HepG2 (cell line): ENCODE measurements around the gene LAMC3. TPM values are rescaled to one million over a fixed set of nuclear protein-coding genes. Genes with fewer than 3 reads are reported as not detected.

ENCODE experiments used
- ATAC-seq: fragments of 200-7000 bp; cut with Tn5 transposase; 3 replicates; pipeline ENCODE4 v1.9.1; 2020; ENCODE audit warnings: mild to moderate bottlenecking, moderate library complexity
- BruUV-seq: library from RNA; stranded (reverse); fragments of 400-500 nt; replicated peaks from 2 replicates; lab custom pipeline; 2021; lab: Mats Ljungman, UMichigan
- CTCF ChIA-PET: fragments of 300-600 bp; formaldehyde crosslinking; extraction: SDS; loops from one replicate; lab custom pipeline; 2021; ENCODE audit warnings: low total read pairs, inconsistent platforms, low intra/inter-chr PET ratio; lab: Yijun Ruan, JAX
- POLR2A ChIA-PET: fragments of 350-600 bp; sonication (Branson Sonifier 250); formaldehyde crosslinking; loops from one replicate; lab custom pipeline; 2020; ENCODE audit warnings: antibody characterized with exemption, inconsistent platforms; lab: Yijun Ruan, JAX
- DNase-seq: peaks from one replicate; pipeline ENCODE4 v3.0.0-alpha.2; 2015; ENCODE audit warnings: low spot score
- FAIRE-seq: peaks from 3 replicates; lab custom pipeline; 2011; peaks lifted over from hg19 to GRCh38; lab: Jason Lieb, UNC
- H2AFZ ChIP-seq: one replicate; pipeline ENCODE4 v1.6.1; 2011; ENCODE audit warnings: low read length, inconsistent platforms
- H3K27ac ChIP-seq: fragments of 300-600 bp; 3 replicates; pipeline ENCODE4 v1.8.0; 2011; ENCODE audit warnings: mixed run types, mild to moderate bottlenecking, mixed read lengths, low read length, inconsistent platforms; ENCODE audit not compliant: insufficient read depth; ENCODE audit errors: extremely low read length
- H3K27me3 ChIP-seq, 2 experiments: fragments of 200-600 bp in 1 of 2; 2 replicates in 1 of 2; 3 replicates in 1 of 2; pipeline versions ENCODE4 v1.6.0 to v1.8.0; 2011; ENCODE audit warnings: low read length in 2 of 2, mild to moderate bottlenecking in 2 of 2, moderate library complexity in 2 of 2, inconsistent platforms in 1 of 2; ENCODE audit not compliant: insufficient read depth in 2 of 2, control insufficient read depth in 1 of 2
- H3K36me3 ChIP-seq, 2 experiments: fragments of 200-600 bp in 1 of 2; replicated peaks in 1 of 2; 2 replicates in 1 of 2; 3 replicates in 1 of 2; pipeline versions ENCODE4 v1.5.1 to v1.8.0; 2011; ENCODE audit warnings: low read length in 2 of 2, inconsistent platforms in 1 of 2; ENCODE audit not compliant: insufficient read depth in 2 of 2, control insufficient read depth in 1 of 2
- H3K4me1 ChIP-seq: 2 replicates; pipeline ENCODE4 v1.5.1; 2012; ENCODE audit warnings: low read length, inconsistent platforms; ENCODE audit not compliant: insufficient read depth
- H3K4me2 ChIP-seq: 2 replicates; pipeline ENCODE4 v1.6.0; 2011; ENCODE audit warnings: low read depth, low read length, inconsistent platforms
- H3K4me3 ChIP-seq, 3 experiments: fragments of 200-600 bp in 1 of 3; sonication (generic), shearing (Covaris generic) in 1 of 3; replicated peaks in 1 of 3; 2 replicates each; pipeline ENCODE4 v1.5.1; 2011 to 2016; ENCODE audit warnings: low read length in 3 of 3, inconsistent platforms in 2 of 3, low read depth in 2 of 3, mild to moderate bottlenecking in 2 of 3, control low read depth in 1 of 3, mixed read lengths in 1 of 3; ENCODE audit not compliant: insufficient read depth in 1 of 3
- H3K79me2 ChIP-seq: one replicate; pipeline ENCODE4 v1.6.1; 2011; ENCODE audit warnings: low read length, inconsistent platforms; ENCODE audit not compliant: insufficient read depth
- H3K9ac ChIP-seq: 2 replicates; pipeline ENCODE4 v1.6.0; 2011; ENCODE audit warnings: mild to moderate bottlenecking, low read depth, low read length, inconsistent platforms; ENCODE audit not compliant: insufficient read depth
- H3K9me3 ChIP-seq: 2 replicates; pipeline ENCODE4 v1.5.1; 2012; ENCODE audit warnings: mild to moderate bottlenecking, low read length
- H4K20me1 ChIP-seq: 2 replicates; pipeline ENCODE4 v1.6.0; 2011; ENCODE audit warnings: inconsistent platforms, mild to moderate bottlenecking, low read length, moderate library complexity; ENCODE audit not compliant: insufficient read depth
- ARNT ChIP-seq: fragments of 450-650 bp; IDR thresholded peaks from 2 replicates; pipeline ENCODE4 v1.6.1; 2017
- CEBPB ChIP-seq: IDR thresholded peaks from 2 replicates; pipeline ENCODE4 v1.6.1; 2011; ENCODE audit warnings: low read depth, low read length, improper control_type of control experiment, borderline replicate concordance
- CTCF ChIP-seq: sonication (generic); formaldehyde crosslinking; IDR thresholded peaks from 2 replicates; pipeline ENCODE4 v1.5.0; 2020; ENCODE audit warnings: mild to moderate bottlenecking, missing genetic modification reagents, moderate library complexity
- RAD51 ChIP-seq: fragments of 450-650 bp; IDR thresholded peaks from 2 replicates; pipeline ENCODE4 v1.6.1; 2016; ENCODE audit warnings: borderline replicate concordance
- RBM39 ChIP-seq: fragments of 200-400 bp; formaldehyde crosslinking; IDR thresholded peaks from one replicate; pipeline ENCODE4 v1.6.1; 2018; ENCODE audit warnings: antibody characterized with exemption, mild to moderate bottlenecking, low read depth, low read length; ENCODE audit not compliant: poor library complexity, severe bottlenecking
- ZFP37 ChIP-seq: sonication (generic); formaldehyde crosslinking; IDR thresholded peaks from 2 replicates; pipeline ENCODE4 v1.4.0; 2020; ENCODE audit warnings: missing genetic modification reagents, borderline replicate concordance
- ZNF768 ChIP-seq: sonication (generic); formaldehyde crosslinking; IDR thresholded peaks from 2 replicates; pipeline ENCODE4 v1.4.0; 2020; ENCODE audit warnings: missing genetic modification reagents
- ZZZ3 ChIP-seq: sonication (generic); formaldehyde crosslinking; IDR thresholded peaks from 2 replicates; pipeline ENCODE4 v1.4.0; 2020; ENCODE audit warnings: missing genetic modification reagents, mild to moderate bottlenecking, borderline replicate concordance
- WGBS: methylation state at CpG from one replicate; pipeline ENCODE4 v1.1.6; 2017; ENCODE audit warnings: low lambda C conversion rate; 5-methylcytosine and 5-hydroxymethylcytosine counted together
- in situ Hi-C: cut with HindIII; loops from 2 replicates; pipeline ENCODE4 v1.10.0; 2017; ENCODE audit warnings: low pct_unique_long_range_greater_than_20kb; ENCODE audit not compliant: extremely low pct_ligation_motif_present
- intact Hi-C: fragments of 100-400 bp; cut with micrococcal nuclease; formaldehyde crosslinking; loops from one replicate; pipeline ENCODE4 v1.10.0; 2022; ENCODE audit not compliant: unreplicated experiment
- polyA plus RNA-seq, 8 experiments: library from polyadenylated mRNA; depleted of rRNA in 3 of 8; stranded (reverse) in 7 of 8; unstranded in 1 of 8; fragments of >200 nt; fragmentation: Illumina TruSeq in 4 of 8; extraction: Trizol in 4 of 8; gene quantifications; 2 replicates each; pipeline versions ENCODE4 v1.2.1 to v1.2.3, GENCODE V29; 2011 to 2016; ENCODE audit warnings: low read depth in 4 of 8, missing spikeins in 1 of 8, mixed read lengths in 1 of 8; ENCODE audit not compliant: insufficient read depth in 1 of 8
- total RNA-seq, 5 experiments: library from RNA; depleted of rRNA; stranded (reverse); fragments of >200 nt; fragmentation: Illumina TruSeq; extraction: Trizol; gene quantifications; 2 replicates each; pipeline ENCODE4 v1.2.3, GENCODE V29; 2016; ENCODE audit warnings: low read depth in 1 of 5

LAMC3 gene
- total and polyA plus RNA-seq, 2 of the 13 experiments (the other 11 are each of a cell fraction or from before 2014, with no cell fraction given) = 0.07 to 0.57 TPM

DNA sequence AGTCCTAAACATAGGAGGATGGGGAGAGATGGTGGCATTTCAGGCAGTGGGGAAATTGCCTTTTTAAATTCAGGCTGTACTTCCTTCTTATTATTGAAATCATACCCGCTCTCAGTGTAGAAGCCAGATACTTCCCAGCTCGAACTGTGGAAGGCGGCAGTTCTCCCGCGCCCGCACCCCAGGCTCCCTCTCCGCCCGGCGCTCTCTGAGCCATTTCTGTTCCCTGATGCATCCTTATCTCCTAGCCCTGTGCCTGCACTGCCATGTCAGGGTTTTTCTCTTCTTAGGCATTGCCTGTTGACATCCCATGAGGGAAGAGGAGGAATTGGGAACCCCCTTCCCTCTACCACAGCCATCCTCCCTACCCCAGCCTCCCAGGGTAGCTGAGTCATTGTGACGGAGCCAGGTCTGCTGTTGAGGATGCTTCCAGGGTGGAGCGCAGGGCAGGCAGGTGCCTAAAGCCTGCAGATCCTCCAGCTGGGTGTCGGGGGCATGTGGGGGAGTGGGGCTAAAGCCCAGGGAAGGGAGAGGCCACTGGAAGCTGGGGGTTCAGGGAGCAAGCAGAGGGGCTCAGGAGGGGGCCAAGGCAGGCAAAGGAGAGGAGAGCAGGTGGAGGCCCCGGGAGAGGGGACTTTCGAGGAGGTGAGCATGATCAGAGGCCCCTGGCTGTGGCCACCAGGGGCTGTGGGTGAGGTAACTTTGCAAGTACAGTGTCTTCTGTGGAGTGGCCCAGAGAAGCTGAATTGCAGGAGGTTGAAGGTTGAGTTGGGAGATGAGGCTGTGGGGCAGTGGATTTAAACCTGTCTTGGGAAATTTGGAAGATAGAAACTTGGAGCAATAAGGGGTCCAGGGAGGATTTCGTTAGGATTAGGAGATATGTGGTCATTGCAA lies 16.2 kb downstream of the LAMC3 start:
- no peaks in the 10 kb centered on the region for H3K4me1 ChIP-seq
- no peak for TF ChIP-seq RAD51
- no peak for TF ChIP-seq ARNT
- no peak for TF ChIP-seq ZFP37 (CRISPR knock-in tag)
- TF ChIP-seq ZZZ3 (CRISPR knock-in tag) = no peak
- H3K36me3 ChIP-seq = no peaks in the 10 kb centered on the region
- H3K9ac ChIP-seq = no peak overlapping the region
- peaks cover 11 to 77% of the 10 kb centered on the region in 2 experiments; a peak in 4 of 5 replicates for H3K27me3 ChIP-seq
- CTCF ChIA-PET = no interaction called here
- 51% methylated on average over 15 of the region's 15 CpGs for WGBS
- no peaks in the 10 kb centered on the region for H3K9me3 ChIP-seq
- no peaks in the 10 kb centered on the region for H3K79me2 ChIP-seq
- DNase-seq (no peak), ATAC-seq (peak; percentile 32; the same call in 1 of the 3 replicates), FAIRE-seq (no peak)
- no peak overlapping the region for H2AFZ ChIP-seq
- POLR2A ChIA-PET = no interaction called here
- no peak overlapping the region for H3K27ac ChIP-seq
- H3K4me3 ChIP-seq = no peak overlapping the region
- in situ Hi-C loops (no loop called here), intact Hi-C loops (no loop called here)
- peaks cover 5% of the 10 kb centered on the region; the same call in 1 of the 2 replicates for H4K20me1 ChIP-seq
- no TSS peak for BruUV-seq
- no peak overlapping the region for H3K4me2 ChIP-seq

DNA sequence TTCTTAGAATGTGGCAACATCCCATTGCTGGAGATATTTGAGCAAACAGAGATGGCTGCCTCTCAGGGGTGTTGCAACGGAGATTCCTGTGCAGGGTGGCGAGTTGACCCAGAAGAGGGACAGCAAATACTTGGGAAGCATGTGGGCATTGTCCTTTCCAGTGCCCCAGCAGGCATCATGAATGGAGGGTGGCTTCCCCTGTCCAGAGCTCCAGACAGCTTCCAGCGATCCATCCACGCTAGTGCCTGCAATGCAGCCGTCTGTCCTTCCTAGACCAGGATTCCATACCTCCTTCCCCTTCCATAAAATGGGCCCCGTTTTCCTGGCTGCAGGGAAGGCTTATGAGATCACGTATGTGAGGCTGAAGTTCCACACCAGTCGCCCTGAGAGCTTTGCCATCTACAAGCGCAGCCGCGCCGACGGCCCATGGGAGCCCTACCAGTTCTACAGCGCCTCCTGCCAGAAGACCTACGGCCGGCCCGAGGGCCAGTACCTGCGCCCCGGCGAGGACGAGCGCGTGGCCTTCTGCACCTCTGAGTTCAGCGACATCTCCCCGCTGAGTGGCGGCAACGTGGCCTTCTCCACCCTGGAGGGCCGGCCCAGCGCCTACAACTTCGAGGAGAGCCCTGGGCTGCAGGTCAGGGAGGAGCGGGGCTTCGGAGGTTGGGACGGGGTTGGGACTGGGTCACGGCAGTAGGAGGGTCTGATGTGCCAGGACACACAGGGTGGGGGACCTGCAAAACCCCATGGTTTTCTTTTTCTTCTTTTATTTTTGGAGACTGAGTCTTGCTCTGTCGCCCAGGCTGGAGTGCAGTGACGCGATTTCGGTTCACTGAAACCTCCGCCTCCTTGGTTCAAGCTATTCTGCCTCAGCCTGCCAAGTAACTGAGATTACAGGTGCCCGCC lies 17.2 kb downstream of the LAMC3 start:
- no peak for FAIRE-seq
- ATAC-seq = peak; percentile 68
- TF ChIP-seq RBM39 = no peak
- no peak for TF ChIP-seq ZNF768 (CRISPR knock-in tag)
- 0 out of 2 replicates have a peak, but pooled peaks have one; percentile 13 for TF ChIP-seq CEBPB
- TF ChIP-seq CTCF = 0 out of 2 replicates have a peak, but pooled peaks have one; percentile 4

More for the DNA sequence above, 17.2 kb downstream of the LAMC3 start:
- Histone ChIP-seq H3K27ac (no peak overlapping the region), H3K36me3 (no peaks in the 10 kb centered on the region), H3K9me3 (no peaks in the 10 kb centered on the region), H3K27me3 (peaks cover 16 to 80% of the 10 kb centered on the region in 2 experiments; a peak in 4 of 5 replicates), H2AFZ (no peak overlapping the region), H4K20me1 (peaks cover 5% of the 10 kb centered on the region; the same call in 1 of the 2 replicates), H3K4me1 (no peaks in the 10 kb centered on the region), H3K4me2 (no peak overlapping the region), H3K9ac (no peak overlapping the region), H3K4me3 (no peak overlapping the region), H3K79me2 (no peaks in the 10 kb centered on the region)
- POLR2A ChIA-PET = no interaction called here
- 36% methylated on average over 15 of the region's 40 CpGs for WGBS
- no peak for DNase-seq
- in situ Hi-C loops (no loop called here), intact Hi-C loops (no loop called here)
- CTCF ChIA-PET = no interaction called here
- no TSS peak for BruUV-seq
